Measurements from ENCODE around the gene SMIM7.

DNA sequence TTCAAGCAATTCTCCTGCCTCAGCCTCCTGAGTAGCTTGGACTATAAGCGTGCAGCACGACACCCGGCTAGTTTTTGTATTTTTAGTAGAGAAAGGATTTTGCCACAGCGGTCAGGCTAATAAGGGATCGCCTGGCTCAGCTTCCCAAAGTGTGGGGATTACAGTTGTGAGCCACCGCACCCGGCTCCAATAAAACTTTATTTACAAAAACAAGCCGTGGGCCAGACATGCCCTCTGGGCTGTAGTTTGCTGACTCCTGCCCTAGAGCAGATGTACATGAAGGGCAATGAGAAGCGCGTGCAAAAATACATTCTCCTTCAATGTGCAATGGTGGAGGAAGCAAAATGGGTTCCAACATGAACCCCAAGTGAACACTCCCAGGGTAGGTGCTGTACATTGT is 18.2 kb downstream of the SMIM7 start:
- TF ChIP-seq CTCF (IDR thresholded peaks at IDR 0.05) (no peak), POLR2A (IDR thresholded peaks at IDR 0.05) (no peak)
